GM15510 (cell line): ENCODE data around the gene EPB41.

Experiments used
- POLR2A ChIP-seq: IDR thresholded peaks from 3 replicates; pipeline ENCODE4 v1.6.1; 2011; ENCODE audit warnings: borderline replicate concordance; ENCODE audit not compliant: insufficient read length; ENCODE audit errors: extremely low read depth

EPB41 gene

GRCh38 chr1:29120947-29121485 lies 206.6 kb downstream of the EPB41 start:
- TF ChIP-seq POLR2A, result no peak

- TF ChIP-seq POLR2A, result no peak
These were observed 207.2 kb downstream of the EPB41 start for GRCh38 chr1:29121516-29121935.

- TF ChIP-seq POLR2A, result no peak
These were observed 207.7 kb downstream of the EPB41 start for GRCh38 chr1:29121936-29122681.

GRCh38 chr1:29122682-29123052 lies 208.3 kb downstream of the EPB41 start:
- no peak for TF ChIP-seq POLR2A

GRCh38 chr1:29123053-29123886 lies 208.9 kb downstream of the EPB41 start:
- no peak for TF ChIP-seq POLR2A

- no peak for TF ChIP-seq POLR2A
These were observed 209.6 kb downstream of the EPB41 start, which contains the start of gene TMEM200B for GRCh38 chr1:29123887-29124365. TMEM200B (minus strand) TSS chr1:29123903; CDS start chr1:29121828, 2,075 bp downstream.

GRCh38 chr1:29124366-29125236 lies 210.2 kb downstream of the EPB41 start:
- no peak for TF ChIP-seq POLR2A

GRCh38 chr1:29125237-29125641 lies 210.9 kb downstream of the EPB41 start:
- TF ChIP-seq POLR2A, result no peak

GRCh38 chr1:29125788-29126187 lies 211.4 kb downstream of the EPB41 start:
- no peak for TF ChIP-seq POLR2A

GRCh38 chr1:29126198-29126597 lies 211.8 kb downstream of the EPB41 start:
- TF ChIP-seq POLR2A, result no peak

- no peak for TF ChIP-seq POLR2A
These were observed 214.4 kb downstream of the EPB41 start for GRCh38 chr1:29128739-29129138.

GRCh38 chr1:29129916-29130315 lies 215.5 kb downstream of the EPB41 start:
- no peak for TF ChIP-seq POLR2A

GRCh38 chr1:29133861-29134694 lies 219.7 kb downstream of the EPB41 start:
- TF ChIP-seq POLR2A, result no peak

- TF ChIP-seq POLR2A, result no peak
These were observed 220.3 kb downstream of the EPB41 start for GRCh38 chr1:29134695-29135028.
